Inflammatory macrophage (primary cell): ENCODE results near the gene KDM4E.
"Not testable (repeated sequence)": the region's sequence is repeated elsewhere in the genome, so short reads cannot be mapped to it uniquely, and the experiment has no call there.

Source experiments
- DNase-seq, 2 donors: peaks; one replicate each; pipeline ENCODE4 v3.0.0-alpha.2; 2020 to 2022
- total RNA-seq, 18 experiments: gene quantifications; one replicate each; lab custom pipeline; 2026; ENCODE audit warnings: mixed read lengths in 6 of 18, inconsistent platforms in 2 of 18; lab: John Stamatoyannopoulos, UW

Gene KDM4E
- 0 to 0.03 (median 0) reads per million in 18 experiments for total RNA-seq

- DNase-seq = no peak
Observed at GRCh38 chr11:95024958-95025357, at the start of gene KDM4E. Gene KDM4E (plus strand): TSS chr11:95025258. CDS start chr11:95025558, 300 bp downstream.

- DNase-seq = no peak
Observed at GRCh38 chr11:94975599-94975998, 49.5 kb upstream of the KDM4E start.

- no peak for DNase-seq
Observed at GRCh38 chr11:94987378-94987777, 37.7 kb upstream of the KDM4E start.

- DNase-seq = no peak
Observed at GRCh38 chr11:94988748-94989147, 36.3 kb upstream of the KDM4E start.

- DNase-seq = no peak
Observed at GRCh38 chr11:94993400-94993943, 31.6 kb upstream of the KDM4E start.

GRCh38 chr11:94997437-94997836, 27.6 kb upstream of the KDM4E start:
- no peak for DNase-seq

GRCh38 chr11:94998285-94998684, 26.8 kb upstream of the KDM4E start:
- no peak for DNase-seq

GRCh38 chr11:95003716-95004115, 21.3 kb upstream of the KDM4E start:
- no peak for DNase-seq

GRCh38 chr11:95005642-95006041, 19.4 kb upstream of the KDM4E start:
- DNase-seq = no peak

GRCh38 chr11:95011376-95011775, 13.7 kb upstream of the KDM4E start:
- no peak for DNase-seq

- DNase-seq = no peak
Observed at GRCh38 chr11:95014184-95014821, 10.8 kb upstream of the KDM4E start.

- DNase-seq = no peak
Observed at GRCh38 chr11:95016139-95016538, 8.9 kb upstream of the KDM4E start.

- DNase-seq = not testable (repeated sequence)
Observed at GRCh38 chr11:95021468-95021867, 3.6 kb upstream of the KDM4E start.

GRCh38 chr11:95025594-95025993, 536 bp downstream of the KDM4E start:
- DNase-seq = not testable (repeated sequence)

GRCh38 chr11:95028357-95028756, 3.3 kb downstream of the KDM4E start:
- DNase-seq = no peak

GRCh38 chr11:95033051-95033450, 8.0 kb downstream of the KDM4E start:
- no peak for DNase-seq

- no peak for DNase-seq
Observed at GRCh38 chr11:95035316-95035715, 10.3 kb downstream of the KDM4E start.

GRCh38 chr11:95037356-95038035, 12.4 kb downstream of the KDM4E start:
- DNase-seq = not testable (repeated sequence)

GRCh38 chr11:95042239-95042638, 17.2 kb downstream of the KDM4E start:
- no peak for DNase-seq

- no peak for DNase-seq
Observed at GRCh38 chr11:95042906-95043305, 17.8 kb downstream of the KDM4E start.

GRCh38 chr11:95044010-95044409, 19.0 kb downstream of the KDM4E start:
- no peak for DNase-seq

GRCh38 chr11:95045812-95046211, 20.8 kb downstream of the KDM4E start:
- no peak for DNase-seq

GRCh38 chr11:95049122-95049521, 24.1 kb downstream of the KDM4E start, which contains the start of gene KDM4F:
Gene KDM4F (plus strand): TSS chr11:95049422.
- not testable (repeated sequence) for DNase-seq
